ENCODE measurements around the gene ANO6.
"Not testable (repeated sequence)": the region's sequence is repeated elsewhere in the genome, so short reads cannot be mapped to it uniquely, and the experiment has no call there.

ANO6 gene, protein sequence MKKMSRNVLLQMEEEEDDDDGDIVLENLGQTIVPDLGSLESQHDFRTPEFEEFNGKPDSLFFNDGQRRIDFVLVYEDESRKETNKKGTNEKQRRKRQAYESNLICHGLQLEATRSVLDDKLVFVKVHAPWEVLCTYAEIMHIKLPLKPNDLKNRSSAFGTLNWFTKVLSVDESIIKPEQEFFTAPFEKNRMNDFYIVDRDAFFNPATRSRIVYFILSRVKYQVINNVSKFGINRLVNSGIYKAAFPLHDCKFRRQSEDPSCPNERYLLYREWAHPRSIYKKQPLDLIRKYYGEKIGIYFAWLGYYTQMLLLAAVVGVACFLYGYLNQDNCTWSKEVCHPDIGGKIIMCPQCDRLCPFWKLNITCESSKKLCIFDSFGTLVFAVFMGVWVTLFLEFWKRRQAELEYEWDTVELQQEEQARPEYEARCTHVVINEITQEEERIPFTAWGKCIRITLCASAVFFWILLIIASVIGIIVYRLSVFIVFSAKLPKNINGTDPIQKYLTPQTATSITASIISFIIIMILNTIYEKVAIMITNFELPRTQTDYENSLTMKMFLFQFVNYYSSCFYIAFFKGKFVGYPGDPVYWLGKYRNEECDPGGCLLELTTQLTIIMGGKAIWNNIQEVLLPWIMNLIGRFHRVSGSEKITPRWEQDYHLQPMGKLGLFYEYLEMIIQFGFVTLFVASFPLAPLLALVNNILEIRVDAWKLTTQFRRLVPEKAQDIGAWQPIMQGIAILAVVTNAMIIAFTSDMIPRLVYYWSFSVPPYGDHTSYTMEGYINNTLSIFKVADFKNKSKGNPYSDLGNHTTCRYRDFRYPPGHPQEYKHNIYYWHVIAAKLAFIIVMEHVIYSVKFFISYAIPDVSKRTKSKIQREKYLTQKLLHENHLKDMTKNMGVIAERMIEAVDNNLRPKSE

DNA sequence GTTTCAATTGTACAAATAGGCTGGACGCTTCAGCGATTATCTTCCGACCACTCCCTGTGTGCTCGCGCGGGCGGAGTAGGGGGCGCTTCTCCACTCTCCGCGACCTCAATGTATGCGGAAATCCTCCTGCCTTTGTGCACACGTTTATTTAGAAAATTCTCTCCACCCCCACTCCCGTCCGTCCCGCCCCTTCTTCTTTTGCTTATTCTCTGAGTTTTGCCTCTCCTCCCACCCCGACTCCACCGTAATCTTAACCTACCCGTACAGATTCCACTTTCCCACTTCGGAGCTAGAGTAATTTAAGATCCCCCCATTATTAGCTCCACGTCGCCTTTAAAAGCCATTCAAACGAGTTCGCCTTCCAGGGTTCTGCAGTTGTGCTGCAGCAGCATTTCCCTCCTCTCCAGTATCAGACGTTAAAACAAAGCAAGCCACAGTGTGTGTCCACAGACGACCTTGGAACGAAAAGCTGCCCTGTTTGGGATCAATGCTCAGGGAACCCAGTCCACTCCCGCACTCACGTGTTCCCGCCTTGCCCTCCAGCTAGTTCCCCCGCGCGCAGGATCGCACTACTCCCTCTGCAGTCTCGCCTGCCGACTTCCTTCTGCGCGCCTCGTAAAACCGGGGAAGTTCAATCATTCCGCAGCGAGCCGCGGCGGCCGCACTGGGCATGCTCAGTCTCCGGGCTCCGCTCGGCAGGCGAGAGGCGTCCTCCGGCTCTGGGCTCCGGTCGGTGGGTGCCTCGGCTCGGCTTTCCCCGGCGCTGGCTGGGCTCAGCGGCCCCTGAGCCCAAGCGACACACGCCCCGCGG lies at the start of gene ANO6:
Gene ANO6 (plus strand): TSS at position 677 of the 811 bp plus-strand sequence. CDS start 227 bp downstream, outside the sequence.
- peak; percentile 71 for DNase-seq

DNA sequence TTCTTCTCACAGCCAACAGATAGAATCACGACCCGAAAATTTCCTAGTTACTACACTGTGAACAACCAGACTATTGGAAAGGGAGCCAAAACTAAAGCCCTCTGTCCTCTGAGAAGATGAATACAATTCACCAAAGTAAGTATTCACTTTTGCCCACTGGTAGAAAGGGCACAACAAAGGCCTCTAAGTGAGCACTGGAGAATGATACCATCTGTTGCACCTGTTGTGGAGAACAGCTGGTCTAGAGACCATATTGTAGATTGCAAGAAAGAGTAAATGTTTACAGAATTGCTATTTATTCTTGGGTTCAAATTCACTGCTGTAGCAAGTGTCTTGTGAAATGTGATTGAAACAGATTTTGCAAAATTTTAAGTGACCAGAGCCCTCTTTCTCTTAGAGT lies 46.9 kb upstream of the ANO6 start:
- no peak for DNase-seq

DNA sequence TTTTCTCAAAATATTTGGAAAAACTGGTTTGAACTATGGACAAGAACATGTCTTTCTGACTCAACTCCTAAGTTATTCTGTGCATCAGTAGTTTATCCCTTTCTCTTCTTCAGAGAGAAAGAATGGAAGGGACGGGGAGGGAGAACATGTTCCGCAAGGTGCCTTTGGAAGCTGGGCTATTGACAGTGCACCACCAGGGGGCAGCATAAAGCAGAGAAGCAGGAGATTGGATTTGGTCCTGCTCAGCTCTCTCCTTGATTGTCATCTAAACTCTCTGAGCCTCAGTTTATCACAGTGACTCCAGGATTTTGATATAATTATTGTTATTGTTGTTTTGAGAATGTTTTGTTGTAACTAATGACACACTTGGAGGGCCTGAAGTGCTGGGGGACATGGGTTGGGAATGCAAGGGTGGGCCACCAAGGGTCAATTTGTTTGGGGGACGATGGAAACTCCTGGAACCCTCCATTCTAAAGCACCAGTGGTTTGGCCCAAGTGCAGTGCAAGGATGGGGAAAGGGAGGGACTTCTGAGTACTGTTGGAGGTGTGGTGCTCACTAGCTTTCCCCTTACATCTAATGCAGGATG lies 45.3 kb upstream of the ANO6 start:
- peak; percentile 42 for DNase-seq

DNA sequence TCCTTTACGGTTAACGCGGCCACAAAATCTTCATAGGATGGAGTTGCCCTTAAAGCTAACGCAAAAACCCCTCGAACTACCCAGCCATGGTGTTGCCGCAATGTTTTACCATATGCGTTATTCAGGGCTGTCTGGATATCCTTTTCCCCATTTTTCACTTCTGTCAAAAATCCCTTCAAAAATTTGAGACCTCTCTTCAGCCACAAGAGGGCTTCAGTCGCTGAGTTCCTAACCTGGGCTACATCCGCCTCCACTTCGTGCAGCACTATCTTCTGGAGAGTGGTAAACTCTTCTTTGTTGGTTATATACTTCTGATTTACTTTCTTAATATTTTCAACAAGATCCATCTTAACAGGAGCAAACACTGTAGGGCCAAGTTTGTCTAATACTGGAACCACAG lies 42.6 kb upstream of the ANO6 start:
- DNase-seq, result not testable (repeated sequence)

DNA sequence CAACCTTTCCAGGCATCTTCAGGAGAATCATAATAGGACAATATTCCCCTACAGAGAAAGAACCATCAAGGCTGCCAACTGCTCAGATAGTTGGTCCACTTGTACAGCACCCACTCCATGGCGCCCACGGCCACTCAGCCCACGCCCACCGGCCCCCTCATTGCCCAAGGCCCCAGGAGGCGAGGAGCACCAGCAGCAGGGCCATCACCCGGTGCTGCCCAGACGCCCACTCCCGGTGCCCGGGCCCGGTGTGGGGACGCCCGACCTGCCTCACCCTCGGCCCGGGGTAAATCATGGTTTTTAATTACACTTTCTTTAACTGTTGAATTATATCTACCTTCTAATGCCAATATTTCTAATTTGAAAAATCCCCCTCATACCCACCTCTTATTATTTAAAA lies 41.3 kb upstream of the ANO6 start:
- no peak for DNase-seq

DNA sequence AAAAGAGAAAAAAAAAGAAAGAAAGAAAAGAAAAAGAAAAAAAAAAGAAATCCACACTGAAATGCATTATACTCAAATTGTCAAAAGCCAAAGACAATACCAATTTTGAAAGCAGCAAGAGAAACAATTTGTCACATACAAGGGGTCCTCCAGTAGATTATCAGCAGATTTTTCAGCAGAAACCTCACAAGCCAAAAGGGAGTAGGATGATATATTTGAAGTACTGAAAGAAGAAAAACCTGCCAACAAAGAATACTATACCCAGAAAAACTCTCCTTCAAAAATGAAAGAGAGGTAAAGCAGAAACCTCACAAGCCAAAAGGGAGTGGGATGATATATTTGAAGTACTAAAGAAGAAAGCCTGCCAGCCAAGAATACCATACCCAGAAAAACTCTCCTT lies 37.1 kb upstream of the ANO6 start:
- no peak for DNase-seq

DNA sequence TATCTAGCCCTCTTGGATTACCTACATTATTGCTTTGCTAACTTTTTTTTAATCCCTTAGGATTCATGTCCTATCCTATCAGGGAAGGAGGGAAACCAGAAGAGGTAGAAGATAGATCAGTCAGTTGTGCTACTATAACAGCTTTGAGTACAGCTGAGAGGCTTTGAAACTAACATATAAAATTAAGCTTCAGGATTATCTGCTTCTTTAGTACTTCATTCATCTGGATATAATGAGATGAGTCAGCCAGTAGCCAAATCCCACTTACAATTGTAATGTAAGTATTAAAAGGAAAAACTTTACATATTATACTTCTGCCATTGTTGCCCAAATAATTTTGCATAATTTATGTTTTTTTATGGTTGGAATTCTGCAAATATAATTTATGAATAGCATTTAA lies 33.4 kb upstream of the ANO6 start:
- no peak for DNase-seq

DNA sequence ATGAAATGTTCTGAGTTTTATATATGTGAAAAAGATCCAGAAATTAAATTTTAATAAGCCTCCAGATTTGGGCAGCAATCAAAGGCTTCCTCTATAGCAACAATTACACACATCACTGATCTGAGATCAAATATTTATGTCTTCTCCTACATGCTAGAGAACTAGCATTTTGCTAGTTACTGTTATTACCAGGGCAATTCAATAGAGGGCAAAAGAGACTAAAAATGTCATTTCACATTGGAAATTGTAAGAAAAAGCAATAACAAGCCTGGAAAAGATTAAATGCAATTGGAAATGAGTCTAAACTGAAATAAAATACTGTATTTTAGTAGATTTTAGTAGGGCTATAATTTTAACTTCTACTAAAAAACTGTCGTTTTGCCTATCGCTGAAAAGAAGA lies 32.6 kb upstream of the ANO6 start:
- no peak for DNase-seq

DNA sequence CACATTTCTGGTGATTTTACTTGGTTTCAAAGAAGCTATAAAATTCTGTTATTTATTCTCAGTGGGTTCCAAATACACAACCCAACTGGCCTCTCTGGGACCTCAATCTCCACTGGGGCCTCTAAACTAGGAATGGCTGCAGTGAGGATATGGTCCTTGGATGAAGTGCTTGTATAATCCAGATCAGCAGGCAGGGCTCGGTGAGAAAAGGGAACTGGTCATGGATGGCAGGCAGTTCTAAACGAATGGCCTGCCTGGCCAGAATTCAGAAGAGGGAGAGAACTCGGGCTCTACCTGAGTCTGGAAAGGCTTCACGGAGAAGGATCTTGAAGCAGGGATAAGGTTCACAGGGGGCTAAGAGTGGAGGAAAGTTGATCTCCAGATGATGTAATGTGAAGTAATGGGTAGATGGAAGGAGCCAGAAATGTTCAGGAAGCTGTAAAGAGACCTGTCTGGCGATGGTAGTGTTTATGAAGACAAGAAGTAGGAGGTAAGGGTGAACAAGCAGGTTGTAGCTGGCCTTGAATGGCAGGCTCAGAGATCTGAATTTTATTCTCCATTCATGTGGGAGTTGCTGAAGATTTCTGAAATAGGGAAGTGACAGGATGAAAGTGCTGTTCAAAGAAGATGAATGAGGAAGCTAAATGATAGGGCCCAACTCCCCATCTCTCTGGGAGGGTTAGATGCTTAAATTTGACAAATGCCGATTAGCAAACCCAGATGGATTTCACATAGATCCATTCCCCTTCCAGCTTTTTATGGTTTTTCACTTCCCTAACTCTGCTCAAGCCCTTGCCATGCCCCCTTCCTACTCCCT lies 31.5 kb upstream of the ANO6 start:
- no peak for DNase-seq

DNA sequence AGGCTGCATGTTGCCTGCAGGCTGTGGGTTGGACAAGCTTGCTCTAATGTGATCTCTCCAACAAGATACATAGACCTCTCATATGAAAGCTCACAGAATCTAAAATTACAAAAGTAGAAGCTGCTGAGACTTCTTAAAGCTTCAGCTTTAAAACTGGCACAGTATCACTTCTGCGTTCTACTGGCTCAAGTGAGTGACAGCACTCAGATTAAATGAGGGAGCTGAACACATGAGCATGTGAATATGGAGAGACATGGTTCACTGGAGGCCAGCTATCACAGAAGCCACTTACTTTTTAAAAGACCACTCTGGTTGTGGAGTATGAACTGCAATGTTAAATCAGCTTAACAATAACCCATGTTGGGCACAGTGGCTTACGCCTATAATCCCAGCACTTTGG lies 29.1 kb upstream of the ANO6 start:
- DNase-seq, result no peak

DNA sequence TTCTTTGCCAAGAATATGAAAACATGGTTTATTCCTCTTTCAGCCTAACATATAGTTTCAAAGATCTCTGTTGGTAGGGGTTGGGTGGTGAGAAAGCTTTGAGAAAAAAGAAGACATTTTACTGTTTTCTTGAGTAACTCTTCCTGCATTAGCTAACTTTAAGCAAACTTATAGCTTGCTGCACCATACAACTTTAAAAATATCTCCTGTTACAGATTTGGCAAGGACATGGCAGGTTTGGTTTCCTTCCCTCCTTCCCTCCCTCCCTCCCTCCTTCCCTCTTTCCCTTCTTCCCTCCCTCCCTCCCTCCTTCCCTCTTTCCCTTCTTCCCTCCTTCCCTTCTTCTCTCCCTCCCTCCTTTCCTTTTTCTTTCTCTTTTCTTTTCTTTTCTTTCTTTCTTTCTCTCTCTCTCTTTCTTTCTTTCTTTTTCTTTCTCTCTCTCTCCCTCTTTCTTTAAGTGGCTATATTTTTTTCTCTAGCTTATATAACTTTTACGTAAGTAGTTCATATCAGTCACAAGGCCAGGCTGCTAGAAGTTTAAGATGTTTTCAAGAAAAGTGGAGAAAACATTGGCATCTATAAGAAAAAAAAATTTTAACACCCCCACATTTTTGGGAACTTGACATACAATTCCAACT lies 26.0 kb upstream of the ANO6 start:
- DNase-seq, result no peak

DNA sequence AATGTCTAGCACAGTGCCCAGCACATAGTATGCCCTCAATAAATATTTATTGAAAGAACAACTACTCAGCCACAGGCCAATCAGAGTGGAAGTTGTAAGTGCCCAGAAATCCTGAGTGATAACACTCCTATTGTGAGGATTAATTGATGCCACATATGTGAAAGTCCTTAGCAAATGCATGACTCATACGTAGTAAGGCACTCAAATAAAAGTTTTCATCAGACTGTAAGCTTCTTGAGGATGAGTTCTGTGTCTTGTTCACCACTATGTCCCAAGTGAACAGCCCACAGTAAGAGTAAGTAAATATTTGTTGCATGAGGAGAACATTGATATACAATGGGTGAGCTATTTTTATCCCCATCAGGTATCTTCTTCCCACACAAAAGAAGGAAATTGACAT lies 24.7 kb upstream of the ANO6 start:
- no peak for DNase-seq

DNA sequence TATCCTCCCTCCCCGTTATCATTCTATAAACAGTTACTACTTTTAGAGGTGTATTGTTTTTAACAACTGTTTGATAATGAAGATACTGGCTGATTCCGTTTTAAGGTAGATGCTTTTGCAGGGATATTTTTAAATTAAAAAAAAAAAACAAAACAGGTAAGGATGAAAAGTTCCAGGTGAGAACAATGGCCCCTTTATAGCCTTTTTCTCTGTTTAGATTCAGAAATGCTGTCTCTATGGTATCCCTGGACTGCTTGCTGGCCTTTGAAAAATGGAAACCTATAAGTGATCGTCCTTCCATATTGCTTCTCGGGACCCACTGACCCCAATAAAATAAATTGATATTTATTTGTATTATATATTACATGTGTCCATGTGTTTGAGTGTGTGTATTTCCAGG lies 23.2 kb upstream of the ANO6 start:
- DNase-seq, result no peak

DNA sequence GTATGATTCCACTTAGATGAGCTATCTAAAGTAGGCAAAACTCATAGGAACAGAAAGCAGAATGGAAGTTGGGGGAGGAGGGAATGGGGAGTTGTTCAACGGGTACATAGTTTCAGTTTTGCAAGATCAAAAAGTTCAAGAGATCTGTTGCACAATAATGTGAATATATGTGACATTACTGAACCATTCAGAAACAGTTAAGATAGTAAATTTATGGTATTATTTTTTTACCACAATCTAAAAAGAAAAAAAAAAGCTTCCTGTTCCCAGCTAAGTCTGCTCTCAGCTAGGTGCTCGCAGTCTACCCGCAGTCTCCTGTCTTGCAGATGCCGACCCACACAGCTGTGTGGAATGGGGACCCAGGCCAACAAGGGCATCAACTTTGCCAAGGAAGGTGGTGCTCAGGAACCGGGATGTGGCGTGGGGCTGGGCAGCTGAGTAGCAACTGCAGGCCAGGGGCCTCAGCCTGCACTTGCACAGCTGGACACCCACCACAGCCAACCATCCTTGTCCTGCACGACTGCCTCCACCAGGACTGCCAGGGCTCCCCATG lies 15.3 kb upstream of the ANO6 start:
- no peak for DNase-seq

DNA sequence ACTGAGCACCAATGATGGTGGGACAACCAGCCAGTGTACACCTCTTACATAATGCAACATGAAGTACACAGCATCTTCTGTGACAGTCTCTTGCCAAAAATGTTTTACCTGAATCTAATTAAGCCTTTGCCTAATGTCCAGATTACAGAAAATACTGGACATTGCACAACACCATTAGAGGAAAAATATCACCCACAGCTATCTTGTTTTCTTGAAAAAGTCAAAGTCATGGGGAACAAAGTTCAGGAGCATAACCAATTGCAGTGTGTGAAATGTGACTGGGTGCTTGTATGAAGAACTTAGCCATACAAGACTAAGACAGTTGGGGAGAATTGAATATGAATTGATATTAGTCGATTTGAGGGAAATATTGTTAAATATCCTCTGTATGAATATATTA lies 12.1 kb upstream of the ANO6 start:
- DNase-seq, result no peak

DNA sequence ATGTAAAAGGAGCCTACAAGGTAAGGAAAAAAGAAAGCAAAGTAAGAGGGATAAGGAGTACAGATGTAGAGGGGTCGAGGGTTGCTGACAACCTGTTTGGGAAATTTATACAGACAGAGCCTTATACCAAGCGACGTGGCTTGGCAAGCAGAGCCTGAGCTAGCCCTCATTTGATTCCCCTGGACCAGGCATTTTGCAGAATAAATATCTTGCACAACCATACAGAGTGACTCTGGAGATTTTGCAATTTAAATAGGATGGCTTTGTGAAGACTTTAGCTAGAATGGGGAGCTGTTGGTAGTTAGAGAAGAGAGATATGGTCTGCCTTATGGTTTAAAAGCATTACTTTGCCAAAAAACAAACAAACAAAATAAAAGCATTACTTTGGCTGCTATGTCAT lies 11.1 kb upstream of the ANO6 start:
- DNase-seq, result no peak

DNA sequence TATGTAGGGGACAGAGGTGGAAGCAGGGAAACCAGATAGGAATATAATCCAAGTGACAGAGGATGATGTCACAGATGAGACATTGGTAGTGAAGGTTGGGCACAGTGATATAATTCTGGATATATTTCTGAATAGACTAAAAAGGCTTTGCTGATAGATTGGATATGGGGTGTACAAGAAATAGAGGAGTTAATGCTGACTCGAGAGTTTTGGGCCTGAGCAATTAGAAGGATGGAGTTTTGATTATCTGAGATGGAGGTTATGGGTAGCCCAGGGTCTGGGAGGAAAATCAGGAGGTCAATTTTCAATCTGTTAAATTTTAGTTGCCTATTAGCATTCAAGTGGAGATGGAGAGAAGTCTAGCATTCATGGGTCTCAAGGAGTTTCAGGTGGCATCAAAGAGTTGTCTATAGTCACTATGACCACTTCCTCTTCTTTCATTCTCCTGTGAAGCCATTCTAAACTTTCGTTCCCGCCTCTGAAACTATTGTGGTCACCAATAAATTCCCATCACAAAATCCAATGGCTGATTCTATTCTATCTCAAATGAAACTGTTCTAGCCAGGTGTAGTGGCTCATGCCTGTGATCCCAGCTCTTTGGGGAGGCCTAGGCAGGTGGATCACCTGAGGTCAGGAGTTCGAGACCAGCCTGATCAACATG lies 10.6 kb upstream of the ANO6 start:
- no peak for DNase-seq

DNA sequence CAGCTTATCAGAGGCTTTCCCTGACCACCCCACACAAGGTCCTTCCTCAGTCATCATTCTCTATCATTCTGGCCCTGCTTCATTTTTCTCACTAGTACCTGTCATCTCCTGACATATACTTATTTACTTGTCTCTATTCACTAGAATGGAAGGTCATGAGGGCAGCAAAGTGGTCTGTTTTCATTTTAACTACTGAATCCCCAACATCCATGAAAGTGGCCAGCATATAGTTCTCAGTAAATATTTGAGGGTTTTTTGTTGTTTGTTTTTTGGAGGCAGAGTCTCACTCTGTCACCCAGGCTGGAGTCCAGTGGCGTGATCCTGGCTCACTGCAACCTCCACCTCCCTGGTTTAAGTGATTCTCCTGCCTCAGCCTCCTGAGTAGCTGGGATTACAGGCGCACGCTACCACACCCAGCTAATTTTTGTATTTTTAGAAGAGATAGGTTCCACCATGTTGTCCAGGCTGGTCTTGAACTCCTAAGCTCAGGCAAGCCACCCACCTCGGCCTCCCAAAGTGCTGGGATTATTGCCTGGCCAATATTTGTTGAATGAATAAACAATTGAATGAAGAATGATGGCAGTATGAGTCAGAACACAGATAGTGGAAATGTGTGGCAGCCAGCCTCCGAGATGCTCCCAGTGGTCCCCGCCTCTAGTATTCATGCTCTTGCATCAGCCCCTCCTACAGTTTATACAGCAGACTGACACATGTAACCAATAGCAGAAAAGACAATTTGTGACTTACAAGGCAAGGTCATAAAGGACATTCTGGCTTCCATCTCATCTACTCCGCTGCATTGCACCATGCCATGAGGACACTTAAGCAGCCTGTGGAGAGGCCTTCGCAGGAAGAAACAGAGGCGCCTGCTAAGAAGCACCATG lies 7.0 kb upstream of the ANO6 start:
- DNase-seq, result no peak

DNA sequence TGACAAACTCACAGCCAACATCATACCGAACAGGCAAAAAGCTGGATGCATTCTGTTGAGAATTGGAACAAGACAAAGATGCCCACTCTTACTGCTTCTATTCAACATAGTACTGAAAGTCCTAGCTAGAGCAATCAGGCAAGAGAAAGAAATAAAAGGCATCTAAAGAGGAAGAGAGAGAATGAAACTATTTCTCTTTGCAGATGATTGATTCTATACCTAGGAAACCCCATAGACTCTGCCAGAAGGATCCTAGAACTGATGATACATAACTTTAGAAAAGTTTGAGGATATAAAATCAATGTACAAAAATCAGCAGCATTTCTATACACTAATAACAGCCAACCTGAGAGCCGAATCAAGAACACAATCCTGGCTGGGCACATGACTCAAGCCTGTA lies 6.1 kb upstream of the ANO6 start:
- DNase-seq, result no peak

DNA sequence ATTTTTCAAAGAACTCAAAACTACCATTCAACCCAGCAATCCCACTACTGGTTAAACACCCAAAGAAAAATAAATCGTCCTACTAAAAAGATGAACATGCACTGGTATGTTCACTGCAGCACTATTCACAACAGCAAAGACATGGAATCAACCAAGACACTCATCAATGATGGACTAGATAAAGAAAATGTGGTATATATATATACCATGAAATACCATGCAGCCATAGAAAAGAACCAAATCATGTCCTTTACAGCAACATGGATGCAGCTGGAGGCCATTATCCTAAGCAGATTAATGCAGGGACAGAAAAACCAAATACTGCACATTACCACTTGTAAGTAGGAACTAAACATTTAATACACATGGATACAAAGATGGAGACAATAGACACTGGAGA lies 3.8 kb upstream of the ANO6 start:
- DNase-seq, result no peak

Data from SHP77 treated with DMSO at 0.1 percent for 48 hours (cell line).